Measurements from ENCODE around the gene KLHL13.
"Not testable (repeated sequence)": the region's sequence is repeated elsewhere in the genome, so short reads cannot be mapped to it uniquely, and the experiment has no call there.

The KLHL13 gene

DNA sequence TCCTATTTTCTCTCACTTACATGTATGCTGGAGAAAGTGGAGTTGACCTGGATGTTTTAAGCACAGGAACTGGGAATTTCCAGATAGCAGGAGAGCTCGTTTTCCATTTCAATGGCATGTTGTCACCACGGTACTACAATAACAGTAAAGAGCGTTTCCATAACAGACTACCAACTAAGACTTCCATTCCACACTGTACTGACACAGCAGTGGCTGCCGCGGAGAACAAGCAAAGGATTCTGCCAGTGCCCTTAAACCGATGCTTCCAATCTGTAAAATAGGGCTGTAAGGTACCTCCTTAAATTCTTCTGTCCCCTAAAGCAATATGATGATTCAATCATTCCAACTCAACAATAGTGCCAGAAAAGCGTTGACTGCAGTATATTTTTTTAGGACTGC, 143.9 kb downstream of the KLHL13 start:
- TF ChIP-seq, protein P1, sequence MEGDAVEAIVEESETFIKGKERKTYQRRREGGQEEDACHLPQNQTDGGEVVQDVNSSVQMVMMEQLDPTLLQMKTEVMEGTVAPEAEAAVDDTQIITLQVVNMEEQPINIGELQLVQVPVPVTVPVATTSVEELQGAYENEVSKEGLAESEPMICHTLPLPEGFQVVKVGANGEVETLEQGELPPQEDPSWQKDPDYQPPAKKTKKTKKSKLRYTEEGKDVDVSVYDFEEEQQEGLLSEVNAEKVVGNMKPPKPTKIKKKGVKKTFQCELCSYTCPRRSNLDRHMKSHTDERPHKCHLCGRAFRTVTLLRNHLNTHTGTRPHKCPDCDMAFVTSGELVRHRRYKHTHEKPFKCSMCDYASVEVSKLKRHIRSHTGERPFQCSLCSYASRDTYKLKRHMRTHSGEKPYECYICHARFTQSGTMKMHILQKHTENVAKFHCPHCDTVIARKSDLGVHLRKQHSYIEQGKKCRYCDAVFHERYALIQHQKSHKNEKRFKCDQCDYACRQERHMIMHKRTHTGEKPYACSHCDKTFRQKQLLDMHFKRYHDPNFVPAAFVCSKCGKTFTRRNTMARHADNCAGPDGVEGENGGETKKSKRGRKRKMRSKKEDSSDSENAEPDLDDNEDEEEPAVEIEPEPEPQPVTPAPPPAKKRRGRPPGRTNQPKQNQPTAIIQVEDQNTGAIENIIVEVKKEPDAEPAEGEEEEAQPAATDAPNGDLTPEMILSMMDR (IDR thresholded peaks at IDR 0.05), result no peak
- no peaks in the 10 kb centered on the region for H3K27me3 ChIP-seq (ENCODE audit: control insufficient read depth, insufficient read depth, low read length)
- no peak overlapping the region for H3K4me2 ChIP-seq (ENCODE audit: low read length)
- no peaks in the 10 kb centered on the region for H3K36me3 ChIP-seq (ENCODE audit: control insufficient read depth, insufficient read depth, low read length)
- H3K27ac ChIP-seq, result no peak overlapping the region
- no peak overlapping the region for H3K4me3 ChIP-seq (ENCODE audit: low read depth, low read length)
- no peaks in the 10 kb centered on the region for H3K9me3 ChIP-seq (ENCODE audit: control insufficient read depth, low read length)
- H3K9ac ChIP-seq, result no peak overlapping the region
- no peaks in the 10 kb centered on the region for H3K4me1 ChIP-seq
- H2AFZ ChIP-seq, result no peak overlapping the region
- H3K79me2 ChIP-seq, result no peaks in the 10 kb centered on the region

DNA sequence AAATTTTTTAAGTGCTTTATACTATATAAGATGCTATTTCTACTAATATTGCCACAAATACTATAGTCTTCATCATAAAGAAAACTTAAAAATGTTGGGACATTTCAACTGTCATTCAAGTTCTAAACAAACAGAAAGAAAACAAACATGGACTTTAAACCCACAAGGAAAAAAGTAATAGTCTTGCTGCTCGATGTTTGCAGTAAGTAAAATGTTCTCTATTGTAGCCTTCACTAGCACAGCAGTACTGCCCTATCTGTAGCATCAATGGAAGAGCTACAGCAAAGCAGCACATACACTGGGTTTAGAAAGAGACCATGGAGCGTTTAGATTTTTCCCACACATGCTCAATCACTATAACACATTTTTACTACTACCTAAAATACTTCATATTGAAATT, 146.8 kb downstream of the KLHL13 start:
- no peaks in the 10 kb centered on the region for H3K79me2 ChIP-seq
- no peak overlapping the region for H3K9ac ChIP-seq
- no peak overlapping the region for H3K4me2 ChIP-seq (ENCODE audit: low read length)
- TF ChIP-seq, protein P1 (IDR thresholded peaks at IDR 0.05), result no peak
- no peaks in the 10 kb centered on the region for H3K9me3 ChIP-seq (ENCODE audit: control insufficient read depth, low read length)
- no peak overlapping the region for H3K4me3 ChIP-seq (ENCODE audit: low read depth, low read length)
- no peak overlapping the region for H3K27ac ChIP-seq
- no peaks in the 10 kb centered on the region for H3K36me3 ChIP-seq (ENCODE audit: control insufficient read depth, insufficient read depth, low read length)
- no peaks in the 10 kb centered on the region for H3K27me3 ChIP-seq (ENCODE audit: control insufficient read depth, insufficient read depth, low read length)
- no peak overlapping the region for H2AFZ ChIP-seq
- H3K4me1 ChIP-seq, result no peaks in the 10 kb centered on the region

DNA sequence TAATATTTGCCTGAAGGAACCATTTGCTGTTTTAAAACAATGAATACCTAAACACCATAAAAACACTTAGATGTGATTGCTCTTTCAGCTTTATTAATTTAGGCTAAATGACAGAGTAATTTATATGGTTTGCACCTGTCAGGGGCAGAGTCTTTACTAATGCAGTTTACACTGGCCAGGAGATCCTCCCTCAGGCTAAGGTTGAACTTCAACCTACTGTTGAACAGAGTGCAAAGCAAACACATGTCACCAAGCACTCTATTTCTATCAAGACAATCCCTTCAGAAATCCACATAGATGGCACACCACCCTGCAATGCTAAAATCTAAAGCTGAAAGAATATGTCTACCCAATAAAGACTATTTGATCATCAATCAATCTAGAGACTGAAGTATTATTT, 147.3 kb downstream of the KLHL13 start:
- no peak overlapping the region for H3K9ac ChIP-seq
- H3K36me3 ChIP-seq (ENCODE audit: control insufficient read depth, insufficient read depth, low read length), result no peaks in the 10 kb centered on the region
- H3K4me3 ChIP-seq (ENCODE audit: low read depth, low read length), result no peak overlapping the region
- no peak overlapping the region for H3K4me2 ChIP-seq (ENCODE audit: low read length)
- no peak overlapping the region for H2AFZ ChIP-seq
- H3K27ac ChIP-seq, result no peak overlapping the region
- TF ChIP-seq, protein P1 (IDR thresholded peaks at IDR 0.05), result no peak
- H3K27me3 ChIP-seq (ENCODE audit: control insufficient read depth, insufficient read depth, low read length), result no peaks in the 10 kb centered on the region
- no peaks in the 10 kb centered on the region for H3K9me3 ChIP-seq (ENCODE audit: control insufficient read depth, low read length)
- H3K79me2 ChIP-seq, result no peaks in the 10 kb centered on the region
- H3K4me1 ChIP-seq, result no peaks in the 10 kb centered on the region

DNA sequence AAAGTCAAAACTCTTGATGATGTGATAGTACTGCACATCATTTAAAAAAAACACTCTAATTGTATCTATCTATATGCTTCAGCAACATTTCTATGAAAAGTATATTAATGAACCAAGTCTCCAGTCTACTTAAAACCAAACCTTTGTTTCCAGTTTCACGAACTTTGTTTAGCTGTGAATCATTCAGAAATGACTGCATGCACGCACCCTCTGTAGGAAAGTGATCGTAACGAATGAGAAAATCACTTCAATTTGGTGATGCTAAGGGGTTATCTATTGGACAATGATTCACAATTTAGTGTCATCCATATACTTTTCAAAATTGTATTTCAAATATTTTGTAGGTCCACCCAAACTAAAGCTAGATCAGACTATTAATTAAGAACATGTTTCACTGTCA, 157.6 kb downstream of the KLHL13 start:
- Histone ChIP-seq H3K27ac (no peak overlapping the region), H3K4me2 (ENCODE audit: low read length) (no peak overlapping the region), H2AFZ (no peak overlapping the region)

DNA sequence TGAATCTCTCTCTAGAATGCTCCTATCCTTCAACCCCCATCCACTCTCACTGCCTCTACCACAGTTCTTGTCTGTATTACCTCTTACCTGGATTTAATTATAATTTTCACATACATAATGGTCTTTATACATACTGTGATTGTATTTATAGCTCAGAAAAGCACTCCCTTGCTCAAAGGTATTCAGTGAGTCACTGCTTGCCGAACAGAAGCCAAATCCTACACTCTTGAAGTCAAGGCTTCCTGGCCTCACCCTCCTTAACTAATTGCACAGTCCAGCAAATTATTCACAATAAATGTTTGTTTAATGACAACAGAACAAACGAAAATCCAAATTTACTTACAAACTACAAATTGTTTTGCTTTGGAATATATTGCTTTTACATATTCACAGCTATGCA, 159.5 kb downstream of the KLHL13 start:
- H3K9me3 ChIP-seq (ENCODE audit: control insufficient read depth, low read length), result no peaks in the 10 kb centered on the region
- H3K36me3 ChIP-seq (ENCODE audit: control insufficient read depth, insufficient read depth, low read length), result no peaks in the 10 kb centered on the region
- no peak overlapping the region for H2AFZ ChIP-seq
- H3K9ac ChIP-seq, result no peak overlapping the region
- no peak overlapping the region for H3K27ac ChIP-seq
- no peaks in the 10 kb centered on the region for H3K79me2 ChIP-seq
- no peaks in the 10 kb centered on the region for H3K4me1 ChIP-seq
- no peak overlapping the region for H3K4me3 ChIP-seq (ENCODE audit: low read depth, low read length)
- TF ChIP-seq, protein P1 (IDR thresholded peaks at IDR 0.05), result no peak
- no peaks in the 10 kb centered on the region for H3K27me3 ChIP-seq (ENCODE audit: control insufficient read depth, insufficient read depth, low read length)
- no peak overlapping the region for H3K4me2 ChIP-seq (ENCODE audit: low read length)

More for the DNA sequence above, 157.6 kb downstream of the KLHL13 start:
- Histone ChIP-seq H3K36me3 (ENCODE audit: control insufficient read depth, insufficient read depth, low read length) (no peaks in the 10 kb centered on the region), H3K79me2 (no peaks in the 10 kb centered on the region), H3K4me3 (ENCODE audit: low read depth, low read length) (no peak overlapping the region), H3K4me1 (no peaks in the 10 kb centered on the region), H3K9ac (no peak overlapping the region), H3K9me3 (ENCODE audit: control insufficient read depth, low read length) (no peaks in the 10 kb centered on the region), H3K27me3 (ENCODE audit: control insufficient read depth, insufficient read depth, low read length) (no peaks in the 10 kb centered on the region)
- TF ChIP-seq, protein P1 (IDR thresholded peaks at IDR 0.05), result no peak

DNA sequence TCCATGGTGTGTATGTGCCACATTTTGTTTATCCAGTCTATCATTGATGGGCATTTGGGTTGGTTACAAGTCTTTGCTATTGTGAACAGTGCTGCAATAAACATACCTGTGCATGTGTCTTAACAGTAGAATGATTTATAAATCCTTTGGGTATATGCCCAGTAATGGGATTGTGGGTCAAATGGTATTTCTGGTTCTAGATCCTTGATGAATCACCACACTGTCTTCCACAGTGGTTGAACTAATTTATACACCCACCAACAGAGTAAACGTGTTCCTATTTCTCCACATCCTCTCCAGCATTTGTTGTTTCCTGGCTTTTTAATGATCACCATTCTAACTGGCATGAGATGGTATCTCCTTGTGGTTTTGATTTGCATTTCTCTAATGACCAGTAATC, 177.3 kb downstream of the KLHL13 start:
- not testable (repeated sequence) for H3K27me3 ChIP-seq (ENCODE audit: control insufficient read depth, insufficient read depth, low read length); H3K9me3 ChIP-seq (ENCODE audit: control insufficient read depth, low read length); H3K36me3 ChIP-seq (ENCODE audit: control insufficient read depth, insufficient read depth, low read length); H3K9ac ChIP-seq; H3K4me2 ChIP-seq (ENCODE audit: low read length); H3K79me2 ChIP-seq; H3K4me3 ChIP-seq (ENCODE audit: low read depth, low read length); H3K27ac ChIP-seq; H2AFZ ChIP-seq; H3K4me1 ChIP-seq
